NCI-H748 (cell line): ENCODE data around the gene ZER1.
"Not testable (repeated sequence)": the region's sequence is repeated elsewhere in the genome, so short reads cannot be mapped to it uniquely, and the experiment has no call there.

Experiments
- DNase-seq: peaks from one replicate; lab custom pipeline; 2025; ENCODE audit not compliant: unreplicated experiment; lab: John Stamatoyannopoulos, UW

ZER1 gene

DNA sequence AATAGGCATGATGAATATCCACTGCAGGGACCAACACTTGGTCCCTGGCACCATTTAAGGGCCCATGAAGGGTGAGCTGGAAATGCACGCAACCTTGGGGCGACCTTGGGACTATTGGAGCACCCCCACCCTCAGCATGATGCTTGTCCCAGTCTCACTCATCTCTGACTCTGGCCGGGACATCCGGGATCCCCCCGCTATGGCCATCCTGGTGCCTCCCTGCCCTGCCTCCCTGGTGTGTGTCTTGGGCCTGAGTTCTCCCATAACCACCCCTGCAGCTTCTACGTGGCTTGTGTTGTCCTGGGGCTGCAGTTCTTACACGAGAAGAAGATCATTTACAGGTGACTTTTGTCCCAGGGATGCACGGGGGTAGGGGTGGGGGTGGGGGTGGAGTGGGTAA, 53.7 kb downstream of the ZER1 start:
- no peak for DNase-seq

DNA sequence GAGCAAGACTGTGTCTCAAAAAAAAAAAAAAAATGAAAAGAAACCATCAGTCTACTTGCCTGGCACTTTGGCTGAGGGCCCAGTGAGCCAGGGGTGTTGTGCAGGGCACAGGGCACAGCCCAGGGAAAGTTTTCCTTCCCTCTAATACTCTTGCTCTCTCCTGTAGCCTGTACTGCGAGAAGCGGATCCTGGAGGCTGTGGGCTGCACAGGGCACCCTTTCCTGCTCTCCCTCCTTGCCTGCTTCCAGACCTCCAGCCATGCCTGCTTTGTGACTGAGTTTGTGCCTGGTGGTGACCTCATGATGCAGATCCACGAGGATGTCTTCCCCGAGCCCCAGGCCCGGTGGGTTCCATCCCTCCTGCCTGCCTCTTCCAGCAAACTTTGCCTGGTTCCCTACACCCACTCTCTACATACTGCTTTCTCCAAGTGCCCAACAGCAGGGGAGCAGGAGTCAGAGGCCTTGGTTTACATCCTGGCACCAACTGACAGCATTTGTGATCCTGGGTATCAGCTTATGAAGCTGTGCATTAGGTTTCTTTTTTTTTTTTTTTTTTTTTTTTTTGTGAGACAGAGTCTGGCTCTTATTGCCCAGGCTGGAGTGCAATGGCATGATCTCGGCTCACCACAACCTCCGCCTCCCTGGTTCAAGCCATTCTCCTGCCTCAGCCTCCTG, 55.0 kb downstream of the ZER1 start:
- no peak for DNase-seq

DNA sequence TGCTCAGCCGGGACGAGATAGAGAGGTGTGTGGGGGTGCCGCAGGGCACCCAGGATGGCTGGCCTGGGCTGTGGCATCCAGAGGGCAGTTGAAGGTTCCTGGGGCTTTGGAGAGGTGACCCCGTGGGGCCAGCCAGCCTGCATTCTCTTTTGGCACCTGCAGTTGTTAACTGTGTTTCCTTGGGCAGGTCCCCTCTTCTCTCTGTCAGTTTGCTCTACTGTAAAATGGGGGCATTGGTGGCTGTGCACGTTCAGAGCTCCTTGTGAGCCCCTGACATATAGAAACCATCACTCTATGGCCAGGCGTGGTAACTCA, 56.3 kb downstream of the ZER1 start:
- DNase-seq: no peak

DNA sequence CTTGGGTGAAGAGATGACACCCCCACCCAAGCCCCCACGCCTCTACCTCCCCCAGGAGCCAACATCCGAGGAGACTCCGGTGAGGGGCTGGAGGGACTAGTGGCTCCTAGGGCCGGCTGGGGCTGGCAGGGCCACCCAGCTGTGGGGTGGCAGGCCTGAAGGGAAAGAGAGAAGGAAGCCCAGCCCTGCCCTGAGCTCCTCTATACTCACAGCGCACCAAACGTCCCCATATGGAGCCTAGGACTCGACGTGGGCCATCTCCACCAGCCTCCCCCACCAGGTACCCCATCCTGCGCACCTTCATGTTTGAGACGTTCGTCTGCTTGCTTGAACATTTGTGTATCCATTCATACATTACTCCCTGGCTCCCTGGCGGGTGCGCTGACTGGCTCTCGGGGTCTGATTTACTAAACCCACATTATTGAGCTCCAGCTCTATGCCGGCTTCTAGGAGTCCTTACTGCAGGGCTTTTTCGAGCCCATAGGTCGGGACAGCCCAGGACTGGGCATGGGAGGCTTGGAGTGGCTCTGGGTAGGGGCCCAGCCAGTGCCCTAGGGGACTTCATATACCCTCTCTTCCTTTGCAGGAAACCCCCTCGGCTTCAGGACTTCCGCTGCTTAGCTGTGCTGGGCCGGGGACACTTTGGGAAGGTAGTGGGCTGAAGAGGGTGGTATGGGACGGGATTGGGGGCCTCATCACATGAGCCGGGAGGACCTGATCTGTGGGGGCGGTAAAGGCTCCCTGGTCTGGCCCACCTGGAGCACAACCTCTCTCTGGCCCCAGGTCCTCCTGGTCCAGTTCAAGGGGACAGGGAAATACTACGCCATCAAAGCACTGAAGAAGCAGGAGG, 56.9 kb downstream of the ZER1 start:
- DNase-seq: no peak

DNA sequence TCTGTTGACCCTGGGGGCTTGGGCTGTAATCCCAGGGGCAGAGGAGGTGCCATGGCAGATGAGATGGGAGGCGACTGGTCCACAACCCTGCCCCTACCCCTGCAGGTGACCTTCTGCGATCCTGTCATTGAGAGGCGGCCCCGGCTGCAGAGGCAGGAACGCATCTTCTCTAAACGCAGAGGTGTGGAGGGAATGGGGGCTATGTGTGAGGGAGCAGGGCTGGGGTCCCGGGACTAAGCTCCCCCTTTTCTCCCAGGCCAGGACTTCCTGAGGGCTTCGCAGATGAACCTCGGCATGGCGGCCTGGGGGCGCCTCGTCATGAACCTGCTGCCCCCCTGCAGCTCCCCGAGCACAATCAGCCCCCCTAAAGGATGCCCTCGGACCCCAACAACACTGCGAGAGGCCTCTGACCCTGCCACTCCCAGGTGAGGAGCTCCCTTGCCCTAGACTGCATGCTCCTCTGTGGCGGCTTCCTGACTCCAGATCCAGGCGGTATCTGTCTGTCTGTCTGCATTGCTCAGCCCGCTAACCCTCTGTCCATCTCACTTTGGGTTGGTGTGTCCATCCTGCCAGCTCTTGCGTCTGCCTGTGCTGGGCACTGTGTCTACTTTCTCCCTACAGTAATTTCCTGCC, 57.7 kb downstream of the ZER1 start:
- DNase-seq: no peak

DNA sequence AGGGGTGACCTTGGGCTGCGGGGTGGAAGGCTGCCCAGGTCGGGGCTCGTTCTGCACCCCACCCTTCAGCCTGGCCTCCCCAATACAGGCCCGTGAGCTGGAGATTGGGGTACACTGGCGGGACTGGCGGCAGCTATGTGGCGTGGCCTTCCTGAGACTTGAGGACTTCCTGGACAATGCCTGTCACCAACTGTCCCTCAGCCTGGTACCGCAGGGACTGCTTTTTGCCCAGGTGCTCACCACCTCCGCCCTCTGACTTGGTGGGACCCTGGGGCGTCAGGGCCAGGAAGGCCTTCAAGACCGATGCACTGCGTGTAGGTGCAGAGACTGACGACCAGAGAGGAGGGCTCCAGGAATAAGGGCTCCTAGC, 58.3 kb downstream of the ZER1 start:
- DNase-seq: no peak

DNA sequence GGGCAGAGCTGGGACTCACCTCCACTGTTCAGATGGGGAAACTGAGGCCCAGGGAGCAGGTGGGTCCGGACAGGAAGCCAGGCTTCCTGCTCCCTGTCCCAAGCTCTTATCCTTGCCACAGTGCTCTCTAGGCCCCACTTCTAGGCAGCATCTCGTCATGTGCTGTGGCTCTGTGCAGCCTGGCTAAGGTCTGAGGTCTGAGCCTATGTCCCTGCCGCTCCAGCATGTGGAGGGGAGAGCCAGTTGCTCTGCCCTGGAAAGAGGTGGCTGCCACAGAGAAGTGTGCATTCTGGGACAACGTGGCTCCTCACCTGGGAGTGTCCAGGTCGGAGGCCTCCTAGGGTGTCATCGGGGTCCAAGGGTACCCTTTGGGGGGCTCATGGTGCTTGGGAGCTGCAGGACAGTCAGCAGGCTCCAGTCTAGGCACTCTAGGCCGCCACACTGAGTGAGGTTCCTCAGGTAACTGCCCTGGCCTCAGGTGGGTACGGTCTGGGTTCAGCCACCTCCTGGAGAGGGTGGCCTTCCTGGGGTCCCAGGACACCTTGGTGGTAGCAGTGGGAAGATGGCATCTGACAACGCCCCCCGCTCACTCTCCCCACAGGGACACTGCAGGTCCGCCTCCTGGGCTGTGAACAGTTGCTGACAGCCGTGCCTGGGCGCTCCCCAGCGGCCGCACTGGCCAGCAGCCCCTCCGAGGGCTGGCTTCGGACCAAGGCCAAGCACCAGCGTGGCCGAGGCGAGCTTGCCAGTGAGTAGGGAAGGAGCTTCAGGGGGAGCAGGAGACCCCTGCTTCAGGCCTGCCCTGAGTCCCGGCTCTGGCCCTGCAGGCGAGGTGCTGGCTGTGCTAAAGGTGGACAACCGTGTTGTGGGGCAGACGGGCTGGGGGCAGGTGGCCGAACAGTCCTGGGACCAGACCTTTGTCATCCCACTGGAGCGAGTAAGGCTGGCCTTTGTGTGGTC, 59.0 kb downstream of the ZER1 start:
- DNase-seq: no peak

DNA sequence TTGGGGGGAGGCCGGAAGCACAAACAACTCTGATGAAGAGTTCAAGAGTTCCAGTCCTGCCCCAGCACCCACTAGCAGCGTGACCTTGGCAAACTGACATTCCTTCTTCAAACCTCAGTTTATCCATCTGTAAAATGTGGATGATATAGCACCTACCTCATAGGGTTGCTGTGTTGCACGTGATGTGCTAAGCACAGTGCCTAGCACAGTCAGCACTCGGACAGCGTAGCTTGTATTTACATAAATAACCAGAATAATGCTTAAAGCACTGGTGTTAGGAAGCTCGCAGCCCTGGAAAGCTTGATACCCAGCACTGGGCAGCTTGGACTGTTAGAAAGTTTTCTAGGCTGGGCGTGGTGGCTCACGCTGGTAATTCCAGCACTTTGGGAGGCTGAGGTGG, 64.3 kb downstream of the ZER1 start:
- no peak for DNase-seq

DNA sequence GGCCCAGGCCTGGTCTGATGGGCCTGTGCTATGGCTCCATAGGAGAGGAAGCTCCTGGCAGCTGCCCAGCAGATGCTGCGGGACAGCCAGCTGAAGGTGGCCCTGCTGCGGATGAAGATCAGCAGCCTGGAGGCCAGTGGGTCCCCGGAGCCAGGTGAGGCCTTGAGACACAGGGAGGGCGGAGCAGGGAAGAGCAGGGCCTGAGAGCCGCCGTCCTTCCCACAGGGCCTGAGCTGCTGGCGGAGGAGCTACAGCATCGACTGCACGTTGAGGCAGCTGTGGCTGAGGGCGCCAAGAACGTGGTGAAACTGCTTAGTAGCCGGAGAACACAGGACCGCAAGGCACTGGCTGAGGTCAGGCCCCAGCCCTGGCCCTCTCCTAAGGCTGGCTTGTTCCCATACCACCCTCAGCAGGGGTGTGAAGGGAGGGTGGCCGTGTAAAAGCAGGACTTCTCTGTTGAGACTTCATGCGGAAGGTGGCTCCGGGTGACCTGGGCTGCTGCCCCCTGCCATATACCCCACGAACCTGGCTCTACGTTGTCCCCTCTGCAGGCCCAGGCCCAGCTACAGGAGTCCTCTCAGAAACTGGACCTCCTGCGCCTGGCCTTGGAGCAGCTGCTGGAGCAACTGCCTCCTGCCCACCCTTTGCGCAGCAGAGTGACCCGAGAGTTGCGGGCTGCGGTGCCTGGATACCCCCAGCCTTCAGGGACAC, 64.9 kb downstream of the ZER1 start:
- no peak for DNase-seq

DNA sequence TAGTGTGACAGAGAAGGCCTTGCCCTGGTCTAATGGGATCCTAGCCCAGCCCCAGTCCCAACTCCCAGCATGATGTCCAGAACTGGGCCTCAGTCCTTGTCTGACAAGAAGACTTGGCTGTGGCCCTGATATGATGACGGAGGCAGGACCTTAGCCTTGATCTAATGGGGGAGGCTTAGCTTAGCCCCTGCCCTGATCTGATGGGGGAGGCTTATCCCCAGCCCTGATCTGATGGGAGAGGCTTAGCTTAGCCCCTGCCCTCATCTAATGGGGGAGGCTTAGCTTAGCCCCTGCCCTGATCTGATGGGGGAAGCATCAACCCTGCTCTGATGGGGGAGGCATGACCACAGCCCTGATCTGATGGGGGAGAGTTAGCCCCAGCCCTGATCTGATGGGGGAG, 65.7 kb downstream of the ZER1 start:
- no peak for DNase-seq

DNA sequence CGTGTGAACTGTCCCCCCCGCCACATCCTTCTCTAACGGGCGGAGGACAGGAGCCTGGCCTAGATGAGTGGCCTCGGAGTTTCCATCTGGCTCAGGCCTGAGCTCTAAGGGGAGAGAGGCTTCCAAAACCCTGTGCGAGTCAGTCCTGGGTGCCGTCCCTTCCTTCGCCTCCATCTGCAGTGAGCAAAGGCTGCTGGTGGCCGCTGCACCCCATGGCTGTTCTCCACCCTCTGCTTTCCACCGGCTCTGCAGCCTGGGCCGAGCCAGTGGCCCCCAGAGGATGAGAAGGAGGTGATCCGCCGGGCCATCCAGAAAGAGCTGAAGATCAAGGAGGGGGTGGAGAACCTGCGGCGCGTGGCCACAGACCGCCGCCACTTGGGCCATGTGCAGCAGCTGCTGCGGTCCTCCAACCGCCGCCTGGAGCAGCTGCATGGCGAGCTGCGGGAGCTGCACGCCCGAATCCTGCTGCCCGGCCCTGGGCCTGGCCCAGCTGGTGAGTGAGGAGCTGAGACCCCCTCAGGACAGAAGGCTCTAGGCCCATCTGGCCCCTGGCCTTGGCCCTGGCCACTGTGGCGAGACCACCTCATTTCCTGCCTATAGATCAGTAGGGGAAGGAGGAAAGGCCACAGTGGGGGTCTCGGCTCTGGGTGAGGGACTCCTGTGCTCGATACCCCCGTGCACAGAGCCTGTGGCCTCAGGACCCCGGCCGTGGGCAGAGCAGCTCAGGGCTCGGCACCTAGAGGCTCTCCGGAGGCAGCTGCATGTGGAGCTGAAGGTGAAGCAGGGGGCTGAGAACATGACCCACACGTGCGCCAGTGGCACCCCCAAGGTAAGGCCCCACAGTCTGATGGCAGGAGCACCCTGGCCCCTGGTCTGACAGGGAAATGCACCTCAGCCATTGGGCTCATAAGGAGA, 66.4 kb downstream of the ZER1 start:
- no peak for DNase-seq

DNA sequence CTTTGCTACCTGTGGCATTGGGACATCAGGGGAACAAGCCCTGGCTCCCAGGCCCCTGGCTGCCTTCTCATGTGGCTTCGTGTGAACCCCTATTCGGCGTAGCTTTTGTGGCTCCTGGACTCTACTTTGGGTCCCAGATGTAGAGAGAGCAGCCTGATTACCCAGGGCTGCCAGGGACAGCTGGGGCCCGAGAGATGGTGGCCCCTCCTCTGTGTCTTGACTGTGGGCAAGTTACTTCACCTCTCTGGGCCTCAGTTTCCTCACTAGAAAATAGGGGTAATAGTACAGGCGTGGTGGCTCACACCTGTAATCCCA, 67.4 kb downstream of the ZER1 start:
- DNase-seq: no peak

DNA sequence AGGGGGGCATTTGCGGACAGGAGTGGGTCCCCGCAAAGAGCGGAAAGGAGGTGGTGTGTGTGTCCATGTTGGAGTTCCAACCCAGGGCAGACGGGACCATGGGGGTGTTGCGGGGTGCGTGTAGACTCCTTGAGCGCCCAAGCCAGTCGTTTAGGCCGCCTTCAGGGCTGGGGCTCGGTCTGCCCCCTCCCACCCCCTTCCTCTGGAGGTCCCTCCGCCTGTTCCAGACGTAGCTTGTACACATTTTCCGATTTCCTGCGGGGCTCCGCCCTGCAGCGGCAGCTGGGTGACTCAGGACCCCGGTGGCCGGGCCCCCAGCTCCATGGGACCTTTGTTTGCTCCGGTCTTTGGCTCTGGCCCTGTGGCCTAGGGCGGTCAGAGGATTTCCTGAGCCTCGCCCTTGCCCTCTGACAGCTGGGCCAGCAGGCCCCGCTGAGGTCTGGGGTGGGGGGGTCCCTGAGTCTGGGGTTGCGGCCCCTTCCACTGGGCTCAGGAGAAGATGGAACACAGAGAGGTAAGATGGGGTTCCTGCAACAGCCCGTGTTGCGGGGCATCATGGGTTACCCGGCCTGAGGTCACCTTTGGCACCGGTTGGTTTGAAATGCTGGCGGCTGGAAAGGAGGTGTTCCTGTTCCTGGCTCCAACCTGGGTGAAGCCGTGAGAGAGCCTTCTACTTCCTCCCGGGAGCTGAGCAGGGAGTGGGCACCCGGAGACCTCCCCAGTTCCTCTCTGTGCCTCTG, 67.9 kb downstream of the ZER1 start:
- DNase-seq: no peak

DNA sequence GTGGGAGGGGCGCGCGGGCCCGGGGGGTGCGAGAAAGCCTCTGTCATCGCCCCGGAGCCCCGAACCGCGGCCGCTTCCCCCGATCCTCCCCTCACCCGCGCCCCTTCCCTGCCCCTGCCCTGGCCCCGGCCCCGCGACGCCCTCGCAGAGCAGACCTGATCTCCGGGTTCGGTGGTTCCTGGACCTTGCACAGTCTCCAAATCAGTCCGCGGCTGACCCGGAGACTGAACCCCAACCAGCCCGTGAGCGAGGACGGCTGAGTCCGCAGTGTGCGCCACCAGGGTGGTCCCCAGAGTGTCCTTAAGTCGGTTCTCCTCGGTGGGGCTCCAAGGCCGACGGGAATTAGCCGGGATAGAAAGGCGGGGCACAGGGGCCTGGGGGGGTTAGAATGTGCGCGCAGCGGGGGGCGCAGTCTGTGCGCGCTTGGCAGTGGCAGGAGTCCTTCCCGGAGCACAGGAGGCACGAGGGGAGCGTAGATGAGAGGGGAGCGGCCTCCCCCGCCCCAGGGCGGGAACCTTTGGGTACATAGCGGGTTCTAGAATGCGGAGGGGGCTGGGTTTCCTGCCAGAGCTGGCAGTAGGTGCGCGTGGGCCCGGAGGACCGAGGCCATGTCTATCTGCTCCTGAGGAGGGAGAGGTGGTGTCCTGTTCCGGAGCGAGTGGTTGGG, 68.6 kb downstream of the ZER1 start:
- DNase-seq: peak; percentile 68

DNA sequence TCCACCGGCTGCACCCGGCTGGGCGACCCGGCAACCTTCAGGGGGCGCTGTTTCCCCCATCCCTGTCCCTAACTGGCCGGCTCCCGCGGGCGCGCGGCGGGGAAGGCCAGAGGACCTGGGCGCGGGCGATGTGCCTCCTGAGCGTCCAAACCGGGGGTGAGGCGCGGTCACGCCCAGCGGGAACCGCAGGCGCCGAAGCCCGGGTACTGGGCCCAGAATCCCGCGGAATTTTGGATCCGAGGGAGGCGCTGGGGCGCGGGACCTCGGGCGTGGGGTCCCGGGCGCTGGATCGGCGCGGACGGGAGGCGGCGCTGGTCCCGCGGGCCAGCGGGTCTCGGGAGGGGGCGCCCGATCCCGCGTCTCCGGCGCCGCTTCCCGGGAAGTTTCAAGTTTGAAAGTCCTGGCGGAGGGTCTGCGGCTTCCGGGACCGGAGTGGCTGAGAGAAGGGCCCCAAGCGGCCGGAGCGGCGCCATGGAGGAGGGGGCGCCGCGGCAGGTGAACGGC, 69.2 kb downstream of the ZER1 start, which contains the start of gene PKN3:
Gene PKN3, plus strand, starts transcription at position 59 of the 504 bp plus-strand sequence. Its CDS starts 413 bp downstream, at position 472.
- DNase-seq: peak; percentile 89

DNA sequence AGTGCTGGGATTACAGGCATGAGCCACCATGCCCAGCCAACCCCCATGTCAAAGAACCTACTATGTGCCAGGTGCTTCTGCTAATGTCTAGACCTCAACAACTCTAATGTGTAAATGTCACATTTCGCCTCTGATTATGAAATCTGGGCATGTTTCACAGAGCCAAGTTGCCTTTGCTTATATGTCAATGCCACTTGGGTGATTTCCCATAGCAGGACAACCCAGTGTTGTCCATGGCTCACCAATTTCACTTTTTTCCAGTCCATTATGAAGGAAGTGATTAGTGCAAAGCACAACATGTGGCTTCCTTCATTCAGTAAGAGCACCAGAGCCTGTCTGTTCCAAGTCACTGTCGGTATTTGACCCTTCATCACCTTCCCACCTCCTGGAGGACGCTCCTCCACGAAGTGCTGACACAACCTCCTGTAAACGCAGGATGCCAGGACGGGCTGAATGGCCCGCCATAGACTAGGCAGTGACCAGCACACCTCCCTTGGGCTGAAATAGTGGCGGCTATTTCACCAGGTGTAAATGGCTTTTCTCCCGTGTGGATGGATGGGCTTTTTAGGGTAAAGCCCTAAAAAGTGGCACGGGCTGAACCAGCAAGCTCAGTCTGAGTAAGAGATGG, 70.4 kb downstream of the ZER1 start:
- DNase-seq: no peak

DNA sequence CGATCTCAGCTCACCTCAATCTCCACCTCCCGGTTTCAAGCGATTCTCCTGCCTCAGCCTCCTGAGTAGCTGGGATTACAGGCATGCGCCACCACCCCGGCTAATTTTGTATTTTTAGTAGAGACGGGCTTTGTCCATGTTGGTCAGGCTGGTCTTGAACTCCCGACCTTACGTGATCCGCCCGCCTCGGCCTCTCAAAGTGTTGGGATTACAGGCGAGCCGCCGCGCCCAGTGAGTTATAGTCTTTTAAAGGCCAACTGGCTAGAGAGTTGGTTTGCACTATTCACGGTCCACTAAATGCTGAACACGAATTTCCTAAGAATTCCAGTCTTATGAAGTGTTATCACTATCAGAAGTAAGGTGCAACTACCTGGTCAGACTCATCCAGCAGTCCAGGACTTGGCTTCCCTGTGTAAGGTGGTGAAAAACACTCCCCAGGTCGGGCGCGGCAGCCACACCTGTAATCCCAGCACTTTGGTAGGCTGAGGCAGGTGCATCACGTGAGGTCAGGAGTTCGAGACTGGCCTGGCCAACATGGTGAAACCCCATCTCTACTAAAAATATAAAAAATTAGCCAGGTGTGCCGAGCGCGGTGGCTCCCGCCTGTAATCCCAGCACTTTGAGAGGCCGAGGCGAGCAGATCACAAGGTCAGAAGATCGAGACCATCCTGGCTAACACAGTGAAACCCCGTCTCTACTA, 72.5 kb downstream of the ZER1 start:
- DNase-seq: not testable (repeated sequence)
